ENCODE results near the gene RERGL. TPM values are rescaled to one million over a fixed set of nuclear protein-coding genes. Genes with fewer than 3 reads are reported as not detected.

RERGL gene, protein sequence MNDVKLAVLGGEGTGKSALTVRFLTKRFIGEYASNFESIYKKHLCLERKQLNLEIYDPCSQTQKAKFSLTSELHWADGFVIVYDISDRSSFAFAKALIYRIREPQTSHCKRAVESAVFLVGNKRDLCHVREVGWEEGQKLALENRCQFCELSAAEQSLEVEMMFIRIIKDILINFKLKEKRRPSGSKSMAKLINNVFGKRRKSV
- not detected in 2 replicates for total RNA-seq (2014; rRNA removed)
- Bru-seq, nascent RNA = not detected
- not detected for BruChase-seq, experiment 1, labeled RNA remaining after a 6-hour chase
- not detected for BruChase-seq, experiment 2, labeled RNA remaining after a 2-hour chase
- long read RNA-seq = 0 reads

DNA sequence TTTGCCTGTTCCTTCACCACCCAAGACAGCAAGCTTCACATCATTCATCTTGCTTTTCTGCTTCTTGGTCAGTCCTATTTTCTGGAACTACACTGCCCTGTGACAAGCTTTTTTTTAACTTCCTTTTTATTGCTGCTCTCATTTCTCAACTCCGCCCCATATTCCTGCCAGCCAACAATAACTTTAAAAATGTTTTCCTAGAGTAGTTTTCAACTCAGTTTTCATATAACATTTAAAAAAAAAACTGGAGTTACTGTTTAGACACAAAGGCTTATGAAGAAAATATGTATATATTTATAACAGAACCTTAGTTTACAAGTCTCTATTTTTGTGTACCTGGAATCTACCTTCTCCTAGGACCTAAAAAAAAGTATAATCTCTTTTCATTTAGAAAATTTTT is at the start of gene RERGL:
Gene RERGL, minus strand, starts transcription at position 101 of the 400 bp plus-strand sequence. Its CDS starts 53 bp downstream, at position 48.
- no peak within 1 kb of the TSS for H3K4me3 ChIP-seq (ENCODE audit: low read length)
- H3K36me3 ChIP-seq (ENCODE audit: low read depth, low read length) = no peaks in the 10 kb centered on the region
- no peak within 1 kb of the TSS for H2AFZ ChIP-seq (ENCODE audit: low read length)
- H3K9ac ChIP-seq (ENCODE audit: low read length) = no peak within 1 kb of the TSS
- POLR2A ChIA-PET (ENCODE audit: unreplicated experiment) = no interaction called here
- H3K4me2 ChIP-seq (ENCODE audit: low read length) = no peak within 1 kb of the TSS
- H4K20me1 ChIP-seq (ENCODE audit: low read length) = no peaks in the 10 kb centered on the region
- H3K79me2 ChIP-seq (ENCODE audit: low read length) = no peaks in the 10 kb centered on the region
- H3K27me3 ChIP-seq (ENCODE audit: low read length) = no peaks in the 10 kb centered on the region
- CTCF ChIA-PET = no interaction called here
- ATAC-seq = no peak
- BruUV-seq (replicated peaks) = no TSS peak
- no peaks in the 10 kb centered on the region for H3K9me2 ChIP-seq (replicated peaks; ENCODE audit: low read length)
- no peak within 1 kb of the TSS for H3K27ac ChIP-seq (ENCODE audit: low read length)
- H3K4me1 ChIP-seq (ENCODE audit: insufficient read depth, low read length) = no peaks in the 10 kb centered on the region
- intact Hi-C loops (cut with micrococcal nuclease) = no loop called here
- H3K9me3 ChIP-seq (ENCODE audit: low read length) = no peaks in the 10 kb centered on the region
- TF ChIP-seq EZH2 (IDR thresholded peaks at IDR 0.05; ENCODE audit: low read length, unreplicated experiment) (no peak), EZH2phosphoT487 (IDR thresholded peaks at IDR 0.05; ENCODE audit: borderline replicate concordance, low read length) (no peak)
- TF ChIP-seq, protein P1, sequence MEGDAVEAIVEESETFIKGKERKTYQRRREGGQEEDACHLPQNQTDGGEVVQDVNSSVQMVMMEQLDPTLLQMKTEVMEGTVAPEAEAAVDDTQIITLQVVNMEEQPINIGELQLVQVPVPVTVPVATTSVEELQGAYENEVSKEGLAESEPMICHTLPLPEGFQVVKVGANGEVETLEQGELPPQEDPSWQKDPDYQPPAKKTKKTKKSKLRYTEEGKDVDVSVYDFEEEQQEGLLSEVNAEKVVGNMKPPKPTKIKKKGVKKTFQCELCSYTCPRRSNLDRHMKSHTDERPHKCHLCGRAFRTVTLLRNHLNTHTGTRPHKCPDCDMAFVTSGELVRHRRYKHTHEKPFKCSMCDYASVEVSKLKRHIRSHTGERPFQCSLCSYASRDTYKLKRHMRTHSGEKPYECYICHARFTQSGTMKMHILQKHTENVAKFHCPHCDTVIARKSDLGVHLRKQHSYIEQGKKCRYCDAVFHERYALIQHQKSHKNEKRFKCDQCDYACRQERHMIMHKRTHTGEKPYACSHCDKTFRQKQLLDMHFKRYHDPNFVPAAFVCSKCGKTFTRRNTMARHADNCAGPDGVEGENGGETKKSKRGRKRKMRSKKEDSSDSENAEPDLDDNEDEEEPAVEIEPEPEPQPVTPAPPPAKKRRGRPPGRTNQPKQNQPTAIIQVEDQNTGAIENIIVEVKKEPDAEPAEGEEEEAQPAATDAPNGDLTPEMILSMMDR (conservative IDR thresholded peaks at IDR 0.05; ENCODE audit: low read depth, low read length) = no peak
- no peak for DNase-seq
- no peaks in the 10 kb centered on the region for H3F3A ChIP-seq (ENCODE audit: low read length, unreplicated experiment)

DNA sequence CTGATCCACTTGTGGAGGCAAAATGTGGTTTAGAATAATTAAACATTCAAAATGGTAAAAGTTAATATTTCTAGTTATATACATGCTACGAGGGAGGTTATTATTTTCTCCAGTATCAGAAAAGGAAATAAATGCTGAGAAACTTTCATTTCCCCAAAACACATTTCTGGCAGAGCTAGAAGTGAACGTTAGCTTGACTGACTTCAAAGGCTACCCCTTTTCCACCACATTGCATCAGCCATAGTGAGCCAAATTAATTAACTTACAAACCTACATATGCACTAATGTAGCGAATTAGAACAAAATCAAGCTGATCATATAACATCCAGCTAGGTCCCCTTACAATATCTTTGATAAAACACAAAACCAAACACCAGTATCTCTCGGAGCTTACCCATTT is 49.3 kb upstream of the RERGL start:
- no peaks in the 10 kb centered on the region for H4K20me1 ChIP-seq (ENCODE audit: low read length)
- H3K9me3 ChIP-seq (ENCODE audit: low read length) = no peaks in the 10 kb centered on the region
- ChIA-PET CTCF (no interaction called here), POLR2A (ENCODE audit: unreplicated experiment) (no interaction called here)
- no peaks in the 10 kb centered on the region for H3K27me3 ChIP-seq (ENCODE audit: low read length)
- intact Hi-C loops (cut with micrococcal nuclease) = no loop called here
- H3K79me2 ChIP-seq (ENCODE audit: low read length) = no peaks in the 10 kb centered on the region
- no peak overlapping the region for H3K4me3 ChIP-seq (ENCODE audit: low read length)
- TF ChIP-seq EZH2phosphoT487 (IDR thresholded peaks at IDR 0.05; ENCODE audit: borderline replicate concordance, low read length) (no peak), EZH2 (IDR thresholded peaks at IDR 0.05; ENCODE audit: low read length, unreplicated experiment) (no peak)
- TF ChIP-seq, protein P1 (conservative IDR thresholded peaks at IDR 0.05; ENCODE audit: low read depth, low read length) = no peak
- H3K36me3 ChIP-seq (ENCODE audit: low read depth, low read length) = no peaks in the 10 kb centered on the region
- H2AFZ ChIP-seq (ENCODE audit: low read length) = no peak overlapping the region
- no peak for DNase-seq
- H3F3A ChIP-seq (ENCODE audit: low read length, unreplicated experiment) = no peaks in the 10 kb centered on the region
- no peak for ATAC-seq
- H3K9me2 ChIP-seq (replicated peaks; ENCODE audit: low read length) = no peaks in the 10 kb centered on the region
- no peak overlapping the region for H3K27ac ChIP-seq (ENCODE audit: low read length)
- H3K9ac ChIP-seq (ENCODE audit: low read length) = no peak overlapping the region
- no TSS peak for BruUV-seq (replicated peaks)
- H3K4me1 ChIP-seq (ENCODE audit: insufficient read depth, low read length) = peaks cover 21% of the 10 kb centered on the region
- no peak overlapping the region for H3K4me2 ChIP-seq (ENCODE audit: low read length)

DNA sequence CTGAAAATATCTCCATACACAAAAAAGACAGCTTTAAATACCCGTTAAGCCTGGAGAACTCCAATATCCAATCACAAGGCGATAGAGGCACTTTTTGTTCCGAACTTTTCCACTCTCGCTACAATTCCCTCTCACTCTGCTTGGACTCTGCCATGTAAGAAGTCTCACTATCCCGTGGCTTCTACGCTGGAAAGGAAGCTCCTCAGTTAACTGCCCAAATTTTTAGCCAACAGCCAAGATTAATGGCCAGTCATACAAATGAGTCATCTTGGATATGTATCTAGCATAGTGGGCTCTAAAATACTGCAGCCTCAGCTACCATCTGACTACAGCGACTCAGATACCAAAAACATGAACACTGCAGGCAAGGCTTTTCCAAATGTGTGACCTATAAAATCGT is 45.5 kb upstream of the RERGL start:
- no peaks in the 10 kb centered on the region for H4K20me1 ChIP-seq (ENCODE audit: low read length)
- peaks cover 3% of the 10 kb centered on the region; the same call in 1 of the 2 replicates for H3K4me1 ChIP-seq (ENCODE audit: insufficient read depth, low read length)
- CTCF ChIA-PET = no interaction called here
- H3K36me3 ChIP-seq (ENCODE audit: low read depth, low read length) = no peaks in the 10 kb centered on the region
- H3K4me3 ChIP-seq (ENCODE audit: low read length) = no peak overlapping the region
- no peak overlapping the region for H3K4me2 ChIP-seq (ENCODE audit: low read length)
- POLR2A ChIA-PET (ENCODE audit: unreplicated experiment) = no interaction called here
- DNase-seq (peak; percentile 36), ATAC-seq (peak; percentile 48; the same call in 1 of the 2 replicates)
- no peaks in the 10 kb centered on the region for H3K9me3 ChIP-seq (ENCODE audit: low read length)
- BruUV-seq (replicated peaks) = no TSS peak
- intact Hi-C loops (cut with micrococcal nuclease) = no loop called here
- H3K9me2 ChIP-seq (replicated peaks; ENCODE audit: low read length) = no peaks in the 10 kb centered on the region
- no peaks in the 10 kb centered on the region for H3K27me3 ChIP-seq (ENCODE audit: low read length)
- no peak overlapping the region for H2AFZ ChIP-seq (ENCODE audit: low read length)
- no peaks in the 10 kb centered on the region for H3K79me2 ChIP-seq (ENCODE audit: low read length)
- H3K9ac ChIP-seq (ENCODE audit: low read length) = no peak overlapping the region
- H3K27ac ChIP-seq (ENCODE audit: low read length) = no peak overlapping the region
- H3F3A ChIP-seq (ENCODE audit: low read length, unreplicated experiment) = no peaks in the 10 kb centered on the region
- TF ChIP-seq EZH2phosphoT487 (IDR thresholded peaks at IDR 0.05; ENCODE audit: borderline replicate concordance, low read length) (no peak), EZH2 (IDR thresholded peaks at IDR 0.05; ENCODE audit: low read length, unreplicated experiment) (no peak)
- TF ChIP-seq, protein P1 (conservative IDR thresholded peaks at IDR 0.05; ENCODE audit: low read depth, low read length) = no peak

All from PC-3 (cell line).